NCI-H2196 treated with DMSO at 0.1 percent for 48 hours (cell line): ENCODE measurements around the gene CCR5AS.
A peak's percentile ranks its signal among the peaks of the same experiment; 100 is the strongest.
"Not testable (repeated sequence)": the region's sequence is repeated elsewhere in the genome, so short reads cannot be mapped to it uniquely, and the experiment has no call there.

Source experiments
- DNase-seq: peaks from one replicate; lab custom pipeline; 2025; ENCODE audit not compliant: unreplicated experiment; lab: John Stamatoyannopoulos, UW

CCR5AS gene

GRCh38 chr3:46358466-46358865, 48.4 kb downstream of the CCR5AS start:
- DNase-seq = no peak

- peak; percentile 25 for DNase-seq
Measured at GRCh38 chr3:46356909-46357308, 50.0 kb downstream of the CCR5AS start.

- DNase-seq = no peak
Measured at GRCh38 chr3:46356276-46356675, 50.6 kb downstream of the CCR5AS start.

- no peak for DNase-seq
Measured at GRCh38 chr3:46354984-46355383, 51.9 kb downstream of the CCR5AS start.

- DNase-seq = no peak
Measured at GRCh38 chr3:46354478-46354877, 52.4 kb downstream of the CCR5AS start.

GRCh38 chr3:46353647-46354410, 53.0 kb downstream of the CCR5AS start, which contains the start of gene CCR2:
Gene CCR2, plus strand, starts transcription at chr3:46354111. Its CDS starts 3,417 bp downstream, at chr3:46357528.
- DNase-seq = no peak

GRCh38 chr3:46353090-46353489, 53.8 kb downstream of the CCR5AS start:
- no peak for DNase-seq

- DNase-seq = no peak
Measured at GRCh38 chr3:46351646-46352045, 55.2 kb downstream of the CCR5AS start.

GRCh38 chr3:46350262-46350565, 56.7 kb downstream of the CCR5AS start:
- no peak for DNase-seq

GRCh38 chr3:46349484-46350261, 57.2 kb downstream of the CCR5AS start:
- DNase-seq = no peak

- DNase-seq = no peak
Measured at GRCh38 chr3:46348823-46349482, 57.9 kb downstream of the CCR5AS start.

GRCh38 chr3:46344476-46344875, 62.4 kb downstream of the CCR5AS start:
- no peak for DNase-seq

GRCh38 chr3:46338840-46339239, 68.0 kb downstream of the CCR5AS start:
- DNase-seq = no peak

- no peak for DNase-seq
Measured at GRCh38 chr3:46337911-46338310, 69.0 kb downstream of the CCR5AS start.

- no peak for DNase-seq
Measured at GRCh38 chr3:46335541-46335940, 71.3 kb downstream of the CCR5AS start.

- DNase-seq = no peak
Measured at GRCh38 chr3:46334741-46335478, 72.0 kb downstream of the CCR5AS start.

GRCh38 chr3:46330676-46331075, 76.2 kb downstream of the CCR5AS start:
- DNase-seq = not testable (repeated sequence)

- DNase-seq = no peak
Measured at GRCh38 chr3:46325645-46326300, 81.1 kb downstream of the CCR5AS start.

- DNase-seq = no peak
Measured at GRCh38 chr3:46324036-46324435, 82.8 kb downstream of the CCR5AS start.

- DNase-seq = no peak
Measured at GRCh38 chr3:46321461-46322104, 85.3 kb downstream of the CCR5AS start.
